Ammon's horn (tissue), 1 donor: ENCODE results near the gene GPLD1.
A peak's percentile ranks its signal among the peaks of the same experiment; 100 is the strongest.

ENCODE experiments used
- DNase-seq: peaks from one replicate; pipeline ENCODE4 v3.0.0-alpha.2; 2016; ENCODE audit warnings: low spot score

The GPLD1 gene

DNA sequence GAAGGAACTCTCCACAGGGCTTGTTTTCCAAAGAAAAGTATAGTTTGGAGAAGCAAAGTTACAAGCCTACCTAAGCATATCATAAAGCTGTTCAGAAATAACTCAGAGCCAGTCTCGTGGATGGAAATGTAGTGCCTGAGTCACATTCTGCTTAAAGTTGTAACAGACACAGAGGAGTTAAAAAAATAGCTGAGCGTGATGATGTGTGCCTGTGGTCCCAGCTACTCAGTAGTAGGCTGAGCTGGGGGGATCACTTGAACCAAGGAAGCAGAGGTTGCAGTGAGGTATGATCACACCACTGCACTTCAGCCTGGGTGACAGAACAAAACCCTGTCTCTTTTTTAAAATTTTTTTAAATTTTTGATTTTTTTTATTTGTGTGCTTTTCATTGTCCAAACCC is 12.0 kb upstream of the GPLD1 start:
- DNase-seq = no peak

DNA sequence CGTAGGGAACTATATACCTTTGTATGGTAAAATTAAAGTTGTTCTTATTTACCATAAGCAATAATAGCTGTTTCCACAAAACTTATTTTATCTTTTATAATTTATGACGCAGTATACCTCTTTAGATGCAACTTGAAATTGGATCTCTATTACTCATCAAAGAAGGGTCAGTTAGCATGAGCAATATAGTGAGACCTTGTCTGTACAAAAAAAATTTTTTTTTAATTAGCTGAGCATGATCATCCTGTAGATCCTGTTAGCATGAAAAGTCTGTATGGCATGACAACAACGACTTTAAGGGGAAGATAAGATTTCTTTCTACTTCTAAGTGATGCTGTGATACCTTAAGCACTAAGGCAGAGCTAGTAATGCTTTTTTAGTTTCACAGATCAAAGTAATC is 11.3 kb upstream of the GPLD1 start:
- DNase-seq = no peak

DNA sequence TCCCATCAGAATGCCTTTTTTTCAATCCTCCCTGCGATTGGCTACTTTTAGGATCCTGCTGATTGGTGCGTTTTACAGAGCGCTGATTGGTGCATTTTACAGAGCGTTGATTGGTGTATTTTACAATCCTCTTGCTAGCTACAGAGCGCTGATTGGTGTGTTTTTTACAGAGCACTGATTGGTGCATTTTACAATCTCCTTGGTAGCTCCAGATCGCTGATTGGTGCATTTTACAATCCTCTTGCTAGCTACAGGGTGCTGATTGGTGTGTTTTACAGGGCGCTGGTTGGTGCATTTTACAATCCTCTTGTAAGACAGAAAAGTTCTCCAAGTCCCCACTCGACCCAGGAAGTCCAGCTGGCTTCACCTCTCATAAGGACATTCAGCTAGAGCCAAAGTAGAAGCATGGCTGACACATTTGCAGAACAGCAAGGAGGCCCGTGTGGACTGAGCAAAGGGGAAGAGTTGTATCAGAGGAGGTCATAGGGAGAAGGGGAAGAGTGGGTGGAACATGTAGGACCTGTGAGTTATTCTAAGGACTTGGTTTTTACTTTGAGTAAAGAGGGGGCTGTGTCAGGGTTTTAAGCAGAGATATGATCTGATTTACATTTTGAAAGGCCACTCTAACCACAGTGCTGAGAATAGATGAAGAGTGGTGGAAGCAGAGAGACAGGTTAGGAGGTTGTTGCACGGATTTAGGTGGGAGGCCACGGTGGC is 8.0 kb upstream of the GPLD1 start:
- DNase-seq = no peak

DNA sequence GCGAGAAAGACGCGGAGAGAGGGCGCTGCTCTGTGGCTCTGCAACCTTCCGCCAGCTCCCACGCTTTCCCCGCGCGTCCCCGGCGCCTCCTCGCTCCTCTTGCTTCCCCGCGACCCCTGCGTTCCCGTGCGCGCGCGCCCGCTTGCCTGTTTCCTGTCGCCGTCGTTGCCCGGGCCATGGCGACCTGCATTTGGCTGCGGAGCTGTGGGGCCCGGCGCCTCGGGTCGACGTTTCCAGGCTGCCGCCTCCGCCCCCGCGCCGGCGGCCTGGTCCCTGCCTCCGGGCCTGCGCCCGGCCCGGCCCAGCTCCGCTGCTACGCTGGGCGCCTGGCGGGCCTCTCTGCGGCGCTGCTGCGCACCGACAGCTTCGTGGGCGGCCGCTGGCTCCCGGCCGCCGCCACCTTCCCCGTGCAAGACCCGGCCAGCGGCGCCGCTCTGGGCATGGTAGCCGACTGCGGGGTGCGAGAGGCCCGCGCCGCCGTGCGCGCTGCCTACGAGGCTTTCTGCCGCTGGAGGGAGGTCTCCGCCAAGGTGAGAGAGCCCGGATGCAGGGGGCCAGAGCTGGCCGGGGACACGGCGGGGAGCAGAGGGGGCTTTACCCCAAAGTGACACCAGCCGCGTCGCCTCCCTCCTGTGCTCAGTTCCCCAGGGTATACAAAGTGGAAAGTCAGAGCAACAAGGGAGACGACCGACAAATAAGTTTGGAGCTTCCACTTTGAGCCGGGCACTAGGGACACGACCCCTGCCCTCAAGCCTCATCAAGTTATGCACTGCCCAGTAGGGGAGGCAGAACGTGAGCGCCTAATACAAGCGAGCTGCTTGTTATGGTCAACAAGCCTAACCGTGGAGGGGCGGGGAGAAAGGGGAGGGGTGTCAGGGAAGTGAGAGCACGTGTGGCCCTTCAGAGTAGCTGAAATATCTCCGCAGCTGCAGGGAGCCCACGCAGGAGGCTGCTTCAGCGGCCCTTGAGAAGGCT is 5.7 kb upstream of the GPLD1 start, which contains the start of gene ALDH5A1:
ALDH5A1 (plus strand) TSS at position 149 of the 975 bp plus-strand sequence; CDS start at position 177, 28 bp downstream.
- DNase-seq = peak; percentile 76

DNA sequence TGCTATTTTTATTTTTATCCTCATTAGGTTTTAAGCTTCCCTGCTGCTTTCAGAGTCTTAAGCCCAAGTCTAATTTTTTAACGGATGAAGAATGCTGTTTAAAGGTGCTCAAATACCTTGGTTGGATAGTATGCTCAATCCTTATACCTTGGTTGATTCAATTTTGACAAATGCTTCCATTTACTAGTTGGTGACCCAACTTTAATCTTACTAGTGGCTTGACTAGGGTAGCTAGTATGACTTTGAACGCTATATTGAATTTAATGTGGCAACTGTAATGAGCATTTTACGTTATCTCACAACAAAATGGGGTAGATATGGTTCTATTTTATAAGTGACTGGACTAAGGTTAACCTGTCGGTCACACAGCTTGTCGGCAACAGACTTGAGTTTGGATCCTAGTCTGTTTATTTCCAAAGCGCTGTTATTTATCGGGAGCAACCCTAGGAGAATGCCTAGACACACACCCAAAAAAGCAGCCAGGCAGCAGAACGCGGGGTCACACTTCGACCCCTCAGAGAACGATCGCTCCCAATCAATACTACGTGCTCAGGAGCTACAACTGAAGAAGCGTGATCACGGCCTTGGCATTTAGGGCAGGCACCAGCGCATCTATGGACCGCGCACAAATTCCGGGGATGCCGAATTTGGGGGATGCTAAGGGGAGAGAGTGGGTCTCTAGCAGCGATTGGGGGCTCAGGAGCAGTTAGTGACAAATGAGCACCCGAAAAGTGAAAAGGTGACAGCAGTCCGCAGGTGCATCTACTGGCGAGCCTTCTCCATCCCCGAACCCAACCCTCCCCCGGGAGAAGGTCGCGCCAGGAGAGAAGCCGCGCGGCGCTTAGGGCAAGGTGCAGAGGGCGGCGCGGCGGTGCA is 4.8 kb upstream of the GPLD1 start:
- DNase-seq = peak; percentile 6

DNA sequence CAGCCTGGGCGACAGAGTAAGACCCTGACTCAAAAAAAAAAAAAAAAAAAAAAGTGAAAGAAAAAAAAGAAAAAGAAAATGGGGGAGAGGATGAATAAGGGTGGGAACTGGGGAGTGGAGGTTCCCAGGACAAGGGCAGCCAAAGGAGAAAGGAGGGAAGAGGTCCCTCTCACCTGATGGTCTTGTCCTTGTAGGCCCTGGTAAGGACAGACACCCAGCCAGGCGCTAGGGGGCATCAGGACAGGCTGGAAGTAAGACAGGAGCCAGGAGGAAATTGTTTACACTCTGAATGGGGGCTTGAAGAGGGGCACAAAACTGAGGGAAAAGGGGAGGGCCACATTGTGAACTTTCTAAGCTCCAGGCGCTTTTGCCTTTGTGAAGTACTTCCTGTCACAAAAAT is 3.1 kb upstream of the GPLD1 start:
- no peak for DNase-seq

DNA sequence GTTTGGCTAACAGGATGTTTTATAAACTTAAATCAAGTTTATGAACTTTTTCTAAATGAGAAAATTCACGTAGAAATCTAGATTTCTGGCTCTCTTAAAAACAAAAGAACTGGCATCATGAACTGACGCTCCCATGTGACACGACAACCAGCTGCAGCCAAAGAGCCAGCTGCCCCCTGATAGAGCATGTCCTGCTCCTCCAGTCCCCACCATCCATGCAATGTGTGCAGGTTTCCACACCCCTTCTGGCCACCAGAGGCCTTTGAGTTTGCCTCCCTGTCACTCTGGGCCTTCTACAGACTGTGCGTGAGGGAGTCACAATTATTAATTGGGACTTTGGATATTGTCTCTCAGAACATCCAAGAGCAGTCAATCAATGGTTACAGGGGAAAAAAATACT is 1.6 kb upstream of the GPLD1 start:
- DNase-seq = no peak

DNA sequence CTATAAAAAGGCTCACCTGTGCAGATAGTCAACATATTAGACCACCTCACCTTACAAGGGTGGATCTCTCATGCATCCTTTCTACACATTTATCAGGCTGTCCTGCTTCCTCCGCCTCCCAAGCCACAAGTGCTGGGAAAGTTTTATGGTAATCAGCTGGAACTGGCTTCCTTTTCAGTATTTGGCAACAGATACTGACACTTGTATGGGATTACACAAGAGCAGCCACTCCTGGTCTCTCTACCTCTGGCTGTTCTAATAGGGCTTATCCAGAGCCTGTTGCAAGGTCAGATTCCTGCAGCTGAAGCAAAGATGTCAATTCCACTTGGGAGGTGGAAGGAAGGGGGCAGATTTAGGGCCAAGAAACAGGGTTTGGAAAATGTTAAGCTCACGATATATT is 503 bp upstream of the GPLD1 start:
- no peak for DNase-seq

DNA sequence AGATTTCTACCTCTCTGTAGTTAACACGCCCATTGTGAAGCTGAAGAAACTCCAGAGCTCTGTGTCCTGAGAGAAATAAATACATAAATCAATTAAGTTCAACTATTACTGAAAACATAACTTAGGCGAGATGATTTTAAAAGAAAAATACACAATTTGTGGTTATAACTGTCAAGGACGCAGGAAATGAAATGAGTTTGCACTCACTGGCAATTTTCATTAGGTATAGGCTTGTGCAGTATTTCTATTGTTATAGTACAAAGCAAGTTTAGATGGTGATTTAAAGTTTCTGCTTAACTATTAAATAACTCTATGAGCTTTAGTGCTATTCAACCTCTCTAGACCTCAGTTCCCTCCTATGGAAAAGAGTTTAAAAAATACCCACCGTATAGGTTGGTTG is 3.3 kb downstream of the GPLD1 start:
- DNase-seq = no peak

DNA sequence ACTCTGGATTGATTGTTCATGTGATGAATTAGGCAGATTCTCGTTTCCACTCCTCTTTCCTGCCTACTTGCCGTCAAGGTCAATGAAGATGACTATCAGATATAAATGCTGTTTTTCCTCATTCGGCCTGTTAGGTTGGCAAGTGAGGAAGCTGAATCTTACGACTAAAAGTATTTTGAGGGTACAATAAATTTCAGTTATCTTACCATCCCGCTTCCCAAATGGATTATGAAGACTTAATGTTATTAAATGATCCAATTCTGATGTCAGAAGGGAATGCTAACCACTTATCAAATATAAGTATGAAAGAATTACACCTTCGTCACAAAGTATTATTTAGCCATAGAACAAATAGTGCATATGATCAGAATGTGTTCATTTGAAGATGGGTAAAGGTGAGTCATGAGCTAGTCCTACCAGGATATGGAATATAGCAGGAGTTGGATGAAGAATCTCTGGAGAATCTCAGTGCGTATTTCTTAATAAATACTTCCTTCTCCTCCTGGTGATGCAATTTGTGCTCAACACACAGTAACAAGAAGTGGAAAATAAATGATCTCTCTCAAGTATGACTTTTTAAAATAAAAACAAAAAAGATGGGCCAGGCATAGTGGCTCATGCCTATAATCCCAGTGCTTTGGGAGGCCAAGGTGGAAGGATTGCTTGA is 4.6 kb downstream of the GPLD1 start:
- no peak for DNase-seq

DNA sequence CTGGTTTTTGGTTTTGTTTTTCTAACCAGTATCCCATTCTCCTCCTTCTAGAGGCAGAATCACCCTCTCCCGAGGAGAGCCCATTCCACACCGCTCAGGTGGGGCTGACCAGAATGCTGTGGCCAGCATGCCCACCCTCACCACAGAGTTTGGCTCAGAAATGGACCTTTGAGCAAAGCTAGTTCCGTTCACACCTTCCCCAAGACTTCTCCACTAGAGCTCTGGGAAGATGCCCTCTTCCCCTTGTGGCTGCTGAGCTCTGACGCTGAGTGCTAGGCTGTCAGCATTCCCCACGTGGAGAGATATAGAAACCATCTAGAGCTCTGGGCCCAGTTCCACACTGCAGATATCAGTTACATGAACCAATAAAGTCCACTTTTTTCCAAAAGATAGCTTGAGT is 7.9 kb downstream of the GPLD1 start:
- no peak for DNase-seq

DNA sequence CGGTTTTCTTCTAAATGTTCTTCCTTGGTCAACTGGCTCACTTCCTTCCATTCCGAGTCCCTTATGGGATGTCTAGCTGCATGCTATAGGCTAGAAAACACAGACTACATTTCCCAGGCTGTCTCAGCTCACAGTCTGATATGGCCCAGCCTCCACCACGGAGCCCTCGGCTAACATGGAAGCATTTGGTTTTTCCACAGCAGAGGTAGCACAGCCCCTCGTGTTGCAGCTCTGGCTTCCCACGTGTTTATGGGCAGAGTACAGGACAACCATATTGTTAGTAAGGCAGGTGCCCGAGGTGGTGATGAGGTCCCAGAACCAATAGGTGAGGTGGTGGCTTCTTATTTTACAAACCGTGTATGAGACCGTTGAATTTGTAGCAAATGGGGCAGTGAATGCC is 8.7 kb downstream of the GPLD1 start:
- DNase-seq = no peak

DNA sequence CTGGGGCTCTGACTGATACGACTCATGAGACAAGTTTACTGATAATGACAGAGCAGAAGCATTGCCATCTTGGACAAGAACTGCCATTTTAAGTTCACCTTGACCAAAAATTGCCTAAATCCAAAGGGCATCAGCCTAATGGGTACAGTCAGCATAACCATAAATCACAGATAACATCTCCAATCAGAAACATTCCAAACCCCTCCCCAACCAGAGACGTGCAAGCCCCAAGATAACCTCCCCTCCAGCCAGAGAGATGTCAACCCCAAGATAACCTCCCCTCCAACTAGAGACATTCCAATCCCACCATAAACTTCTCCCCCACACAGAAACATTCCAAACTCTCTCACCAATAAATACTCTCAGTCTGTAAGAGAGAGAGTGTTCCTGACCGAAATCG is 10.5 kb downstream of the GPLD1 start:
- DNase-seq = no peak

DNA sequence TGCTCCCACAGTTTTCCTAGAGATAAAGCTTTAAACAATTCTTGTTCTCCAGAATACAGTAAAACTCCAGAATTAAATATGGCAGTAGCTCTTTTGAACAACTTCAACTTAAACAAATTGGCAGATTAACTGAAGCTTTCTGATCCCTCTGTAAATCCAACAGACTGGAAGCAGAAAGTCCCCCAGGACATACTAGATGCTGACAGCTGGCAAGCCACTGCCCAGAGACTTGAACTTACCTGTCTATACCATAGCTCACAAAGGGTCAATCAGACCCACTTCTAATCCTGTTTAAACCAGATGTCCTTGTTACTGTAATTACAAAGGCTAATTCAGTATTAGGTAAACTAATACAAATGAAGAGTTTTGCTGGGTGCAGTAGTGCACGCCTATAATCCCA is 12.3 kb downstream of the GPLD1 start:
- DNase-seq = no peak

DNA sequence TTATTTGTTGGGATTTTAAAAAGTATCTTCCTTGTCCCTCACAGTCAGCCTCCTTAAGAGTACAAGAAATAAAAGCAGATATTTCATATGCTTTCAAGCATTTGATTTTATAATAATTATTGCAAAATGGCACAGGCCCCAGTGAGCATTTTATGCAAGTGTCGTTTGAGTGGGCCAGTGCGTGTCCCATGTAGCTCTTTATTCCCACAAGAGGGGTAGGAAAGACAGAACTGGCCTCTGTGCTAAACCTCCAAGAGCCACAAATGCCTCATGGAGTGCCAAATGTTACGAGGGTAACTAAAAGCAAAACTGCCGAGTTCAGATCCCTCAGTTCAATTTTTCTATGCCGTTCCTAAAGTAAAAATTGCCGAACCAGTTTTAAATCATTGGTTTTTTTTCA is 12.7 kb downstream of the GPLD1 start:
- DNase-seq = no peak

DNA sequence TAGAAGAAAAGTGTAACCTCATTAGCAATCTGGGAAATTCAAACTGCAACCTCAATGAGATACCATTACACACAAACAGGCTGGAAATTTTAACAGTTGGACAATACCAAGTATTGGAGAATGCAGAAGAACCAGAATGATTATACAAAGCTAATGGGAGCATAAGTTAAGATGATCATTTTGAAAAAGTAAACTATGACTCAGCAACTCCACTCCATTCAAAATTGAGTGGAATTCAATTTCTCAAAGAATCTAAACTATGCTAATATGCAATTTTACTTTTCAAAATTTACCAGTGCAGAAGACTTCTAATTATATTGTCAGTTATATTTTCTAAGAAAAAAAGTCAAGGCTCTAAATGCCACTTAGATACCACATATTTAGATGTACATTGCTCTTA is 17.2 kb downstream of the GPLD1 start:
- no peak for DNase-seq

DNA sequence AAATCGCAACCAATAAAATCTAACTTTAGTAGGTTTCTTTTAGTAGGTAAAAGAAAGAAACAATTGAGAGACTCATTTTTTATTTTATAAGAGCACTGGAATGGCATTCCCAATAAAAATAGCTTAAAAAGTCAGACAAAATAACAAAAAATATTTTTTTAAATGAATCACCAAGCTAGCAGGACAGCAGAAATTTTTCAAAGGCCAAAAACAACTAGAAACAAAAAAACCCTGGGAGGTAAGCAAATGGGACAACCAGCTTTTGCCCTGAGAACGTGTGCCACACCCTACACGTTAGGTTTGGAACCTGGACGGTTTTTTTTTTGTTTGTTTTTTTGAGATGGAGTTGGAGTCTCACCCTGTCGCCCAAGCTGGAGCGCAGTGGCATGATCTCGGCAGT is 19.6 kb downstream of the GPLD1 start:
- no peak for DNase-seq

DNA sequence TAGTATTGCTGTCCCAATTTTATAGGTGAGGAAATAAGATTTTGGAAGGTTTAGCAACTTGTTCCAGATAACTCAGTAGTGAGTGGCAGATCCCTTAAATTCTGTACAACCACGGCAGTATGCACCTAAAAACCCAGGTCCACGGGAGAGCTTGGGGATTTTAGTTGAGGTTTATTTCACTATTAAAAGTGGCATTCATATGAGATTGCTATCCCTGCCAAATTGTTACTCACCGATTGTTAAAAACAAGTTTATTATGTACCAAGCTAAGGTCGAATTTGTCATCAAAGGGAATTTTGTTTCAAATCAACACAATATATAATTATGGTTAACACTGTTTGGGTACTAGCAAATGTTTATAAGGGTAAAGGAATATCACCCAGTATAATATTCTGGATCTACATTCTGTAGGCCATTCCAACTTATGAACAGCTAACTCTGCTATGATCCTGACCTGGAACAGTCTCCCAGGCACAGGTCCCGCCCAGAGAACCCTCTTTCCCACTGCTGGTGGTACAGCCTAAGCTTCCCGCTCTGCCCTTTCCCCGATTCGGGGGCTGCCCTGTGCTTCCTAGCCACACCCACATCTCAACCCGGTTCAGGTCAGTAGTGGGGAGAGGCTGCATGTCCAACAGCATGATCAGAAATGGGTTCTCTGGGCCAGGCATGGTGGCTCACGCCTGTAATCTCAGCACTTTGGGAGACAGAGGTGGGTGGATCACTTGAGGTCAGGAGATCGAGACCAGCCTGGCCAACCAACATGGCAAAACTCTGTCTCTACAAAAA is 24.9 kb downstream of the GPLD1 start:
- DNase-seq = no peak

DNA sequence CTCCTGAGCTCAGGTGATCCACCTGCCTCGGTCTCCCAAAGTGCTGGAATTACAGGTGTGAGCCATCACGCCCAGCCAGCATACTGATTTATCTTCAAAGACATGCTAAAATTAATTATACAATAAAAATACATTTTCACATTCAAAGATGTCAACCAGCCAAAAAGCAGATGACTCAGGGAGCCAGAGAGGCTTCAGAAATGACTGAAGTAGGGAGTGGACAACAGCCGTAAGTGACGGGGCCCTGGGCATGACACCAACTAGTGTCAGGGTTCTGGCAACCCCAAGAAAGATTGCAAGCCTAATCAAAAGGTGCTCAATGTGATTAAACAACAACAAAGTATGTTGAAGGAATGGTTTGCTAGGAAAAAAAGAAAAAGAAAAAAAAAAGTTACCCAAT is 28.4 kb downstream of the GPLD1 start:
- no peak for DNase-seq

DNA sequence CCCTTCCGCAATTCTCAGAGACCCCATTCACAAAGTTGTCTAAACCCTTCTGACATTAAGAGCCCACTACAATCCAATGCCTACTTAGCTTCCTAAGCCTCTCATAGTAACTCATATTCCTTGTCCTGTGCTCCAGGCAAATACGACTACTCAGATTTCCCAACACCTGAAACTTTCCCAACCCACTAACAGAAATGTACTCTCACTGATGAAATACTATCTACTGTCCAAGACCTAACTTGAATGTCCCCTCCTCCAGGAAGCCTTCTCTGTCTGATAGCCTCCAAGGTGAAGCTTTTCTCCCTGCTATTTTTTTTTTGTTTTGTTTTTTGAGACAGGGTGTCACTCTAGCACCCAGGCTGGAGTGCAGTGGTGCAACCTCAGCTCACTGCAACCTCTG is 30.4 kb downstream of the GPLD1 start:
- DNase-seq = no peak

DNA sequence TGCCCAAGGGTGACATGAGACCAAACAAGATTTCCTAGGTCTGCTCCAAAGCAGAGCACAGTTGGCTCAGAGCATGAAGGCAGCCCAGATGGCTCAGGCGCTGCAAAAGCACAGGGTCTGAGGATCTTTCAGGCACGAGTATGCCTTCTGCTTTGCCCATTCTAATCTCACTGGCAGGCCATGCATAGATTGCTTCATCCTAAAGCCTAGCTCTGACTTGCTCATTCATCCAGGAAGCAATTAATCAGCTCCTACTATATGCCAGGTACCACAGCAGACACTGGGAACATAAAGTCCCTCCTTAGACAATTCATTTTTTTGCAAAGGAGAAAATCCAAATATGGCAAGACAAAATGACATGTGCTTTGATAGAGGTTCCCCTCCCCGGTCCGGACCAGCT is 31.2 kb downstream of the GPLD1 start:
- DNase-seq = peak; percentile 13
